H1 (cell line): ENCODE measurements around the gene KLHL29. TPM values are rescaled to one million over a fixed set of nuclear protein-coding genes. Genes with fewer than 3 reads are reported as not detected.

Experiments used
- CTCF ChIA-PET: fragments of 300-600 bp; sonication (Branson Sonifier 250); formaldehyde crosslinking; loops from one replicate; lab custom pipeline; 2021; ENCODE audit not compliant: partially characterized antibody; lab: Charles Lee
- POLR2A ChIA-PET: fragments of 300-600 bp; sonication (Branson Sonifier 250); formaldehyde crosslinking; loops from one replicate; lab custom pipeline; 2021; ENCODE audit warnings: inconsistent platforms; ENCODE audit not compliant: partially characterized antibody; lab: Charles Lee
- DNase-seq, 2 experiments: peaks; one replicate each; pipeline versions ENCODE4 v3.0.0 to v3.0.0-alpha.2; 2010 to 2022; ENCODE audit warnings: low spot score in 2 of 2, low read depth in 1 of 2, mixed read lengths in 1 of 2
- FAIRE-seq: peaks from 2 replicates; lab custom pipeline; 2011; peaks lifted over from hg19 to GRCh38; lab: Jason Lieb, UNC
- H2AFZ ChIP-seq: 2 replicates; pipeline ENCODE4 v1.8.1; 2012; ENCODE audit warnings: low read length, inconsistent platforms
- H2AK5ac ChIP-seq: 2 replicates; pipeline ENCODE4 v1.6.1; 2013; ENCODE audit warnings: low read depth, low read length
- H2BK120ac ChIP-seq: replicated peaks from 2 replicates; pipeline ENCODE3; 2013; ENCODE audit warnings: low read depth, low read length, inconsistent platforms
- H2BK12ac ChIP-seq: 2 replicates; pipeline ENCODE4 v1.6.1; 2013; ENCODE audit warnings: low read depth, low read length
- H2BK15ac ChIP-seq: 2 replicates; pipeline ENCODE4 v1.6.1; 2013; ENCODE audit warnings: low read length
- H2BK20ac ChIP-seq: 2 replicates; pipeline ENCODE4 v1.6.1; 2013; ENCODE audit warnings: low read length
- H2BK5ac ChIP-seq: 2 replicates; pipeline ENCODE4 v1.6.1; 2013; ENCODE audit warnings: low read depth, low read length
- H3K14ac ChIP-seq: 2 replicates; pipeline ENCODE4 v1.6.1; 2013; ENCODE audit warnings: inconsistent platforms; ENCODE audit not compliant: insufficient read length
- H3K18ac ChIP-seq: 2 replicates; pipeline ENCODE4 v1.6.1; 2013; ENCODE audit warnings: low read length; ENCODE audit errors: extremely low read depth
- H3K23ac ChIP-seq: 2 replicates; pipeline ENCODE4 v1.6.1; 2013; ENCODE audit warnings: inconsistent platforms; ENCODE audit not compliant: insufficient read length
- H3K23me2 ChIP-seq: 2 replicates; pipeline ENCODE4 v1.6.1; 2013; ENCODE audit warnings: low read depth, low read length
- H3K27ac ChIP-seq: 2 replicates; pipeline ENCODE4 v1.6.1; 2011; ENCODE audit warnings: low read depth, low read length, inconsistent platforms
- H3K27me3 ChIP-seq, 4 experiments: replicated peaks in 1 of 4; 1 replicate in 1 of 4; 2 replicates in 3 of 4; pipeline versions ENCODE4 v1.6.1 to v1.8.1; 2011 to 2013; ENCODE audit warnings: low read length in 3 of 4, mild to moderate bottlenecking in 3 of 4, inconsistent platforms in 2 of 4, mixed read lengths in 2 of 4, moderate library complexity in 1 of 4; ENCODE audit not compliant: control insufficient read depth in 3 of 4, insufficient read depth in 3 of 4; ENCODE audit errors: extremely low read depth in 1 of 4
- H3K36me3 ChIP-seq, 4 experiments: 2 replicates each; pipeline versions ENCODE4 v1.6.1 to v1.8.1; 2011 to 2013; ENCODE audit warnings: mild to moderate bottlenecking in 4 of 4, low read length in 3 of 4, moderate library complexity in 2 of 4, control low read depth in 1 of 4, inconsistent platforms in 1 of 4; ENCODE audit not compliant: insufficient read depth in 4 of 4, control insufficient read depth in 2 of 4
- H3K4ac ChIP-seq: replicated peaks from 2 replicates; pipeline ENCODE3; 2013; ENCODE audit warnings: low read length, low read depth, mixed read lengths, inconsistent platforms; ENCODE audit not compliant: insufficient read length
- H3K4me1 ChIP-seq, 4 experiments: replicated peaks in 1 of 4; 1 replicate in 1 of 4; 2 replicates in 3 of 4; pipeline versions ENCODE4 v1.6.1 to v1.8.1; 2011 to 2013; ENCODE audit warnings: low read length in 3 of 4, inconsistent platforms in 2 of 4, mixed read lengths in 1 of 4; ENCODE audit not compliant: insufficient read depth in 4 of 4, control insufficient read depth in 3 of 4
- H3K4me2 ChIP-seq, 2 experiments: 2 replicates each; pipeline versions ENCODE4 v1.6.1 to v1.8.1; 2011 to 2013; ENCODE audit warnings: low read depth in 2 of 2, low read length in 2 of 2, control low read depth in 1 of 2, inconsistent platforms in 1 of 2, mild to moderate bottlenecking in 1 of 2; ENCODE audit not compliant: insufficient read depth in 1 of 2
- H3K4me3 ChIP-seq, 4 experiments: fragments of 200-600, 300-600 bp in 1 of 4; sonication (generic), shearing (Covaris generic), sonication (Bioruptor Twin) in 1 of 4; 2 replicates each; pipeline versions ENCODE4 v1.5.1 to v1.8.1; 2011 to 2016; ENCODE audit warnings: low read length in 4 of 4, low read depth in 3 of 4, control low read depth in 2 of 4, inconsistent platforms in 2 of 4, mild to moderate bottlenecking in 2 of 4, mixed read lengths in 1 of 4, moderate library complexity in 1 of 4; ENCODE audit not compliant: insufficient read depth in 2 of 4; ENCODE audit errors: extremely low read depth in 1 of 4
- H3K56ac ChIP-seq: replicated peaks from 2 replicates; pipeline ENCODE3; 2013; ENCODE audit warnings: low read depth, mild to moderate bottlenecking, mixed read lengths, low read length, inconsistent platforms; ENCODE audit not compliant: insufficient read length
- H3K79me1 ChIP-seq: 2 replicates; pipeline ENCODE4 v1.6.1; 2013; ENCODE audit warnings: low read depth, low read length, control low read depth
- H3K79me2 ChIP-seq, 2 experiments: 2 replicates each; pipeline versions ENCODE4 v1.6.1 to v1.8.1; 2012 to 2013; ENCODE audit warnings: low read length in 2 of 2, mild to moderate bottlenecking in 2 of 2, inconsistent platforms in 1 of 2; ENCODE audit not compliant: insufficient read depth in 2 of 2, control insufficient read depth in 1 of 2
- H3K9ac ChIP-seq, 4 experiments: replicated peaks in 1 of 4; 1 replicate in 1 of 4; 2 replicates in 3 of 4; pipeline versions ENCODE4 v1.6.1 to v1.8.1; 2011 to 2013; ENCODE audit warnings: low read depth in 3 of 4, low read length in 3 of 4, control low read depth in 2 of 4, mild to moderate bottlenecking in 2 of 4, moderate library complexity in 2 of 4, inconsistent platforms in 1 of 4; ENCODE audit errors: extremely low read depth in 1 of 4
- H3K9me3 ChIP-seq, 2 experiments: 2 replicates each; pipeline versions ENCODE4 v1.6.1 to v1.8.1; 2012 to 2013; ENCODE audit warnings: mild to moderate bottlenecking in 2 of 2, moderate library complexity in 2 of 2, control low read depth in 1 of 2, inconsistent platforms in 1 of 2, low read depth in 1 of 2, low read length in 1 of 2, mixed read lengths in 1 of 2; ENCODE audit not compliant: insufficient read depth in 2 of 2
- H4K20me1 ChIP-seq, 2 experiments: replicated peaks in 1 of 2; 2 replicates each; pipeline versions ENCODE3 to v1.8.1; 2011 to 2013; ENCODE audit warnings: inconsistent platforms in 2 of 2, low read length in 2 of 2, mild to moderate bottlenecking in 1 of 2; ENCODE audit not compliant: insufficient read depth in 2 of 2, control insufficient read depth in 1 of 2
- H4K5ac ChIP-seq: 2 replicates; pipeline ENCODE4 v1.6.1; 2013; ENCODE audit warnings: low read length, low read depth, mixed read lengths, inconsistent platforms; ENCODE audit not compliant: insufficient read length
- H4K8ac ChIP-seq: 2 replicates; pipeline ENCODE4 v1.8.0; 2013; ENCODE audit warnings: mild to moderate bottlenecking, moderate library complexity, low read length, inconsistent platforms; ENCODE audit not compliant: insufficient read depth; ENCODE audit errors: extremely low read depth
- H4K91ac ChIP-seq: replicated peaks from 2 replicates; pipeline ENCODE3; 2013; ENCODE audit warnings: low read length, mixed read lengths, inconsistent platforms; ENCODE audit not compliant: insufficient read length
- ATF3 ChIP-seq: IDR thresholded peaks from 2 replicates; pipeline ENCODE4 v1.6.1; 2011; ENCODE audit warnings: low read depth, mild to moderate bottlenecking, low read length; ENCODE audit not compliant: insufficient read depth
- CBX5 ChIP-seq: fragments of 300-800, 300-1000 bp; sonication (generic); IDR thresholded peaks from 2 replicates; pipeline ENCODE4 v1.7.1; 2016; ENCODE audit warnings: antibody characterized with exemption, low read length, low read depth
- CTCF ChIP-seq, 3 experiments: IDR thresholded peaks; 1 replicate in 2 of 3; 2 replicates in 1 of 3; pipeline versions ENCODE4 v1.5.1 to v1.6.1; 2011; ENCODE audit warnings: low read length in 3 of 3, mild to moderate bottlenecking in 3 of 3, inconsistent platforms in 2 of 3, low read depth in 1 of 3, moderate library complexity in 1 of 3; ENCODE audit not compliant: insufficient read depth in 1 of 3; ENCODE audit errors: control extremely low read depth in 1 of 3
- E2F6 ChIP-seq: IDR thresholded peaks from 2 replicates; pipeline ENCODE4 v1.6.1; 2012; ENCODE audit warnings: inconsistent platforms
- FOSL1 ChIP-seq: IDR thresholded peaks from 2 replicates; pipeline ENCODE4 v1.6.1; 2011; ENCODE audit warnings: mild to moderate bottlenecking, low read depth, low read length, moderate library complexity; ENCODE audit not compliant: insufficient read depth
- POLR2A ChIP-seq, 2 experiments: IDR thresholded peaks; 1 replicate in 1 of 2; 2 replicates in 1 of 2; pipeline ENCODE4 v1.6.1; 2011; ENCODE audit warnings: low read depth in 2 of 2, low read length in 2 of 2, mild to moderate bottlenecking in 2 of 2; ENCODE audit errors: control extremely low read depth in 1 of 2
- SIN3A ChIP-seq, 2 experiments: IDR thresholded peaks in 1 of 2; conservative IDR thresholded peaks in 1 of 2; 2 replicates each; pipeline ENCODE4 v1.6.1; 2011 to 2012; ENCODE audit warnings: low read length in 2 of 2, improper control_type of control experiment in 1 of 2, low read depth in 1 of 2, mild to moderate bottlenecking in 1 of 2
- WGBS, 2 experiments: shearing (Covaris generic) in 1 of 2; methylation state at CpG; one replicate each; pipeline versions ENCODE4 v1.1.6 to v1.1.7; 2013 to 2015; ENCODE audit warnings: low lambda C conversion rate in 2 of 2, mixed read lengths in 2 of 2, inconsistent platforms in 1 of 2, low coverage in 1 of 2, missing lambda C conversion rate in 1 of 2; ENCODE audit not compliant: insufficient replicate concordance in 2 of 2, insufficient coverage in 1 of 2, insufficient read length in 1 of 2; ENCODE audit errors: extremely low coverage in 1 of 2, missing lambda C conversion rate in 1 of 2; 5-methylcytosine and 5-hydroxymethylcytosine counted together
- polyA plus RNA-seq, 7 experiments: library from polyadenylated mRNA; depleted of rRNA in 3 of 7; stranded (reverse) in 5 of 7; unstranded in 2 of 7; fragments of >200 nt in 5 of 7; fragments of 200-250 nt in 2 of 7; gene quantifications; 1 replicate in 5 of 7; 2 replicates in 1 of 7; 4 replicates in 1 of 7; pipeline versions ENCODE4 v1.2.1 to v1.2.3, GENCODE V29; 2011 to 2013; ENCODE audit warnings: missing spikeins in 2 of 7, mixed read lengths in 2 of 7
- total RNA-seq: library from RNA; stranded (reverse); fragmentation: NEBNext Ultra II Directional; extraction: Animal tissue kit (Norgen Biotek cat#: 25700); gene quantifications from 2 replicates; pipeline ENCODE4 v1.2.1, GENCODE V29; 2021

Gene KLHL29
- total and polyA plus RNA-seq, 2 of the 8 experiments (the other 6 are each of a cell fraction or from before 2014, with no cell fraction given), result 1.1 to 4.7 TPM

GRCh38 chr2:23423062-23423872 is 38.3 kb downstream of the KLHL29 start:
- Histone ChIP-seq H3K56ac (no peak overlapping the region), H4K20me1 (peaks cover 0 to 11% of the 10 kb centered on the region in 2 experiments), H2BK12ac (peak overlapping the region; percentile 18; the same call in 1 of the 2 replicates), H3K27me3 (no peaks in the 10 kb centered on the region), H3K79me2 (no peaks in the 10 kb centered on the region), H3K4ac (no peak overlapping the region), H3K4me1 (peaks cover 0 to 17% (median 10%) of the 10 kb centered on the region in 4 experiments; a peak in 6 of 7 replicates), H2BK20ac (no peak overlapping the region), H4K8ac (peak overlapping the region; percentile 52; the same call in 1 of the 2 replicates), H4K91ac (peak overlapping the region; percentile 52), H3K9me3 (no peaks in the 10 kb centered on the region), H3K18ac (no peak overlapping the region), H2BK15ac (no peak overlapping the region), H3K23me2 (peaks cover 12% of the 10 kb centered on the region), H3K14ac (no peak overlapping the region), H3K23ac (no peak overlapping the region), H3K4me3 (no peak overlapping the region), H2BK5ac (0 out of 2 replicates have a peak overlapping the region, but pooled peaks have one; percentile 92), H3K36me3 (no peaks in the 10 kb centered on the region), H3K27ac (no peak overlapping the region), H2AK5ac (no peak overlapping the region), H3K4me2 (no peak overlapping the region), H2BK120ac (no peak overlapping the region), H3K79me1 (peaks cover 6% of the 10 kb centered on the region; the same call in 1 of the 2 replicates), H4K5ac (peak overlapping the region; percentile 38), H3K9ac (no peak overlapping the region), H2AFZ (no peak overlapping the region)
- POLR2A ChIA-PET, result interaction anchor here (1.1 kb wide), 1 partner anchor 10 kb away, joined by 4 read pairs; no protein-coding TSS in a partner anchor
- CTCF ChIA-PET, result interaction anchor here (0.6 to 1.4 kb wide), 4 partner anchors 10 to 74 kb away, joined by 3 to 6 read pairs (median 4); no protein-coding TSS in a partner anchor
- FAIRE-seq (no peak), DNase-seq (peak in 1 of 2 experiments; percentile 56)
- 79% methylated on average over 25 of the region's 31 CpGs; no CpG with 5 or more reads in 1 of the 2 experiments for WGBS, 2 experiments
- no peak for TF ChIP-seq FOSL1
- no peak for TF ChIP-seq SIN3A (conservative IDR thresholded peaks at IDR 0.05 in 1 of 2, IDR thresholded peaks at IDR 0.05 in 1 of 2; ENCODE audit: low read depth in 1 of 2, low read length in 2 of 2)
- TF ChIP-seq POLR2A (IDR thresholded peaks at IDR 0.05; ENCODE audit: control extremely low read depth in 1 of 2, low read depth in 2 of 2, low read length in 2 of 2), result no peak
- TF ChIP-seq CBX5, result no peak
- TF ChIP-seq E2F6, result no peak
- TF ChIP-seq CTCF (IDR thresholded peaks at IDR 0.05; ENCODE audit: control extremely low read depth in 1 of 3, insufficient read depth in 1 of 3, low read depth in 1 of 3, low read length in 3 of 3), result no peak
- TF ChIP-seq ATF3, result no peak
